NCI-H1694 (cell line): ENCODE results near the gene NAPG.
A peak's percentile ranks its signal among the peaks of the same experiment; 100 is the strongest.
"Not testable (repeated sequence)": the region's sequence is repeated elsewhere in the genome, so short reads cannot be mapped to it uniquely, and the experiment has no call there.

ENCODE experiments used
- DNase-seq: peaks from one replicate; lab custom pipeline; 2025; lab: John Stamatoyannopoulos, UW

NAPG gene

GRCh38 chr18:10514082-10514481 lies 11.7 kb upstream of the NAPG start:
- DNase-seq = peak; percentile 78

DNA sequence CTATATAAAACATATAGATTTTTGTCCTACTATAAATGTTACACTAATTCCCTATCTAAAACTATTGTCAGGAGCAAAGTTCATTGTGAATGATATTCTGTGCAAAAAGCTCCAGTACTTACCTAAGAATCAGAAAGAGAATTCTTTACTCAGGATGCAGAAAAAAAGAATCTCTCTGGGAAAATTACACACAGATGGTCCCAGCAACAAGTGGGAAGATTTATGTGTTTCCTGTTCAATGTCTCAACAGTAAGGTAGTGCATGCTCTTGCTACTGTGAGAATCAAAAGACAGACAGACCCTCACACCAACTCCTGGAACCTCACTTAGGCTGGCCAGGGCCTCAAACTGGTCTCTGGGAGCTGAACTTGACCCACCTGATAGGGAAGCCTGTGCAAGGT lies 11.2 kb upstream of the NAPG start:
- DNase-seq = no peak

GRCh38 chr18:10515456-10515855 lies 10.4 kb upstream of the NAPG start:
- DNase-seq = no peak

GRCh38 chr18:10516078-10516477 lies 9.7 kb upstream of the NAPG start:
- DNase-seq = no peak

DNA sequence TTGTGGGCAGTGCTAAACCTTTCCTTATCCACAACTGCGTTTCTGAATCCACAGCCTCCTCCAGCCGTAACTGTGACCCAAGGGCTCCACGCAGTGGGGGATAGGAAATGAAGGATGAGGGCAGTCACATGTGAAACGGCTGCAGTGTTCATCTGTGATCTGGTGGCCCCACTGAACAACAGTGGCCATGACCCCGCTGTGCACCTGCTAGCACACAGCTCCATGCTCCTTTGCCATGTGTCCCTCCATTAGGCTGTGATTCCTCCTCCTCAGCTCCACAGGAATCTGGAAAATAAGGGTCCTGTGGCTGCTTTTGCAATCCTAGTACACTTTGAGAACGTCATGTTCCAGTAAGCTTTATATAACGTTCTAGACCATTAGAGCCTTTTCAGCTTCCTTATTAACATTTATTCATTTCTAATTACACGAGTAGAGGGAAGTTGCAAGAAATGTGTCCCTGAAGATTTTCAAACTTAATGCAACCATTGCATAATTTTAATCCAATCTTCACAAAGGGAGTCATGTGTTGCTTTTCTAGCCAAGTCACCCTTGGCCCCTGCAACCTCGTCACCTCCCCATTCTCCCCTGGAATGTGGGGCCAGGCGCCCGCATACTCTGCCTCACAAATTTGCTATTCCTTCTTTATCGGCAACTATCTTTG lies 7.1 kb upstream of the NAPG start:
- no peak for DNase-seq

DNA sequence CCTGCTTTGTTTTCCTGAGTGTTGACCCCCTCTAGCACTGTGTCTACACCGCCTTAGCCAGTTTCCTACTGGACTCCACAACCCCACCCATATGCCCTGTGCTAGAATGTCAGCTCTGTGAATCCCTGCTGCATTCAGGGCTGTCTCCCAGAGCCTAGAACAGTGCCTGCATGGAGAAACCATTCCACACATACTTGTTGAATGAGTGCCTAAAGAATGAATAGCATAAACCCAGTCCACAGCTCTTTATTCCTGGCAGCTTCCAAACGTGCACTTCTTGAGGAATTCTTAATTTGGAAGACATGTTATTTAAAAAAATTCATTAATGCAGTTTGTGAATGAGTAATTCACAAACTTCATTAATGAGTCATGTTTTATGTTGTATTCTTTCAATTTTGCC lies 6.5 kb upstream of the NAPG start:
- no peak for DNase-seq

DNA sequence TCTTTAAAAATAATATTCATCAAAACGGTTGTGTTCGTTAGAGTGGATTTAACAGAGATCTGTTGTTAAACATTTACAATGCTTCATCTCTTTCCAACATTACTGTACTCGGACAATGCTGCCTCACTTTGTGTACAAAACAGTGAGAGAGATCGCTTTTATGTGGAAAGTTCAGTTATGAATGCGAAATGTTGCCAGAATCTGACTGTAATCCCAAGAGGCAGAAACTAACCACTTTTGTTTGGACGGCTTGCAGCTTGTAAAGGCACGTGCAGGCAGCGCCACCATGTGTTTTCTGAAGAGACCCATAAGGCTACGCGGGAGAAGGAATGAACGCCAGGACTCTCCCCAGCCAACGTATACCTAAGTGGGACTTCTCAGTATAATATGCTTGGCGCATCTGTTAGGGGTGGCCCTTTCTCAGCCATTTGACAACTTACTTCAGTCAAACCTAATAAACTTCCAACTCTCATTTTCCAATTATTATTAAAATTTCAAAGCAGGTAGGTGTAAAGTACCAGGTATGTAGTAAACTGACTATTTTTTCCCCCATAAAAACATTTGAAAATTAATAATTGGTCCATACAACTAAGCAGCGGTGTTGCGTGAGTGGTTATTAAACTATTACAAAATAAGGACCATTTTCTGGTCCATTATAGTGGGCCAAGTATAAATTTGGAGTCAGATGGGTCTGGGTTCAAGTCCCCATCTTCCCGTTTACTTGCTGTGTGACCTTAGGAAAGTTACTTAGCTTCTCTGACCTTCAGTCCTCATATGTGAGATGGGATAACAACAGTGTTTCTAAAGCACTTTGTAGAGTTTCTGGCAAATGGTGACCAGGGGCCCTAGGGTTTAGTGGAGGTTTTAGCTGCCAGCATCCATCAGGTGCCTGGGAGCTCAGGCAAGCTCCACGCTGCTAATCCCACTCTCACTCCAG lies 5.6 kb upstream of the NAPG start:
- peak; percentile 88 for DNase-seq

DNA sequence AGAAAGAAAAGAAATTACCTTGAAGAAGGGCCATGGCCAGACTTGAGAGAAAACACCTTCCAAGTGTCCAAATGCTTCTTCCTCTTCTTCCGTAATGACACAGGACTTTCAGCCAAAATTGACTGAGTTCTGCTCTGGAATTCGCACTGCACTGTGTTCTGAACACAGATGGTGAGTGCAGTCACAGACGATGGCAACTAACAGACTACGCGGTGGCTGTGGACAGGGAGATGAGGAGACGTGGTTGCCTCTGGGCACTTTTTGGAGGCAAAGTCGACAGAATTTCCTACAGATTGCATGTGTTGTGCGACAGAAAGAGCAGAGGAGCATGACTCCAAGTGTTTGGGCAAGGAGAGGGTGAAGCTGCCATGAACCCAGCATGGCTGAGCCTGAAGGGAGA lies 4.3 kb upstream of the NAPG start:
- no peak for DNase-seq

DNA sequence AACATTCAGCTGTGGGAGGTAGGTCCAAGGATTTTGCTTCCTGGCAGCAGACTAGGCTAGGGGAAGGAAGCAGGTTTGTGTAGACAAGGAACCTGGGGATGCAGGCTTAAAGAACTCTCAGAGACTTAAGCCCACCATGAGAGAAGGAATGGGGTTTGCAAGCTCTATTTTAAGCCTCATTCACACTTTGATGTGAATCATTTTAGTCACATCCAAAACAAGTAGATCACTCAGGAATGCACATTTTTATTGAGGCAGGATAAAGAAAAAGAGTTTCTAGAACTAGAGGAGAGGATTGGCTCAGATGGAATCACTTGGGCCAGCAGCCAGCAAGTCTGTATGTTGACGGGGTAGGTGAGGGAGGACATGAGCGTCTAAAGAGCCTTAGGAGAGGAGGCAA lies 3.3 kb upstream of the NAPG start:
- DNase-seq = no peak

- DNase-seq = no peak
These were observed 2.3 kb upstream of the NAPG start for GRCh38 chr18:10523544-10523943.

- no peak for DNase-seq
These were observed 1.1 kb upstream of the NAPG start for GRCh38 chr18:10524507-10525370.

DNA sequence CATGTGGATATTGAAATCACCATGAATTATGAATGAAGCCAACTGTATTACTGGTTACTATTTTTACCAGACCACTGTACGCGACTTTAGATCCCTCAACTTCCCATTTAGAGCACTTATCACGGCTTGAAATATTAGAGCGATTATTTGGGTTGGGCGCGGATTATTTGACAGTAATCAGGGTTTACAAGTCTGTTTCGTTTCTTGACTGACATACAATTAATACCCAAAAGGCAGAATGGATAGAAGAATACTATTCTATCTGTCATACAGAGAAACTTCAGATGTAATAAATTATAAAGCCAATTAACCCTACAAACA lies 496 bp upstream of the NAPG start:
- DNase-seq = no peak

GRCh38 chr18:10526561-10526949 lies 728 bp downstream of the NAPG start:
- no peak for DNase-seq

- no peak for DNase-seq
These were observed 2.6 kb downstream of the NAPG start for GRCh38 chr18:10528439-10528838.

- no peak for DNase-seq
These were observed 4.2 kb downstream of the NAPG start for GRCh38 chr18:10530002-10530401.

- no peak for DNase-seq
These were observed 5.0 kb downstream of the NAPG start for GRCh38 chr18:10530852-10531251.

DNA sequence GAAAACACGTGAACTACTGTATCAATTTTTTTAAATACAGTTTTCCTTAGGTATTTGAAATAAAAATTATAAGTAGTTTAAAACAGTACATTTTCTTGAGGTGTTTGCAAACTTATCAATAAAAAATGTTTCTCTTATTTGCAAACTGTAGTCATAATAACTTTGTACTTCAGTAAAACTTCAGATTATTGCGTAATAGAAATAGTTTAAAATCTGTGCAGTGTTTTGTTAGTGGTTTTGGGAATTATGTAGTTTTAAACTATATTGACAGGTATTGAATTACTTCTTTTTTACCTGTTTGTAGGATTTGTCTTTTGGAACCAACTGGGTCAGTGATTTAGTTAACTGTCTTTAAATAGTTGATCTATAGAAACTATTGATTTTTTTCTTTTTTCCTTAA lies 7.3 kb downstream of the NAPG start:
- no peak for DNase-seq

- DNase-seq = no peak
These were observed 10.5 kb downstream of the NAPG start for GRCh38 chr18:10536280-10536679.

DNA sequence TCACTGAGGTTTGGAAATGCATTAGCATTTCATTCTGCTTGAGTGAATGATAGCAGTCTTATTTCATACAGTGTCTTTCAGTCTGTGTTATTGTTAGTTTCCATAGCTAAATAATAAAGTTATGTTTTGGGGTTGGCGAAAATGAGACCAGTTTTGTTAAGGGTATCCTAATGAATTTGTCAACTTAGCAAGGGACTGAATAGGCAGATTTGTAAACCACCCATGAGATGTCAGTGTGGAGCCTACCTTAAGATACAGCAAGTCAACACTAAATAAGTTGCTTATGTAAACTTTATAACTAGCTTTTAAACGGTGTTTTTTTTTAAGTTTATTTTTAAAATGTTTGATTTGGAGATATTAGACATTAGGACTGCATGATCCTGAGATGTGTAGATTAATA lies 11.9 kb downstream of the NAPG start:
- DNase-seq = no peak

GRCh38 chr18:10539124-10539523 lies 13.3 kb downstream of the NAPG start:
- DNase-seq = not testable (repeated sequence)

- DNase-seq = no peak
These were observed 17.4 kb downstream of the NAPG start for GRCh38 chr18:10543277-10543676.

DNA sequence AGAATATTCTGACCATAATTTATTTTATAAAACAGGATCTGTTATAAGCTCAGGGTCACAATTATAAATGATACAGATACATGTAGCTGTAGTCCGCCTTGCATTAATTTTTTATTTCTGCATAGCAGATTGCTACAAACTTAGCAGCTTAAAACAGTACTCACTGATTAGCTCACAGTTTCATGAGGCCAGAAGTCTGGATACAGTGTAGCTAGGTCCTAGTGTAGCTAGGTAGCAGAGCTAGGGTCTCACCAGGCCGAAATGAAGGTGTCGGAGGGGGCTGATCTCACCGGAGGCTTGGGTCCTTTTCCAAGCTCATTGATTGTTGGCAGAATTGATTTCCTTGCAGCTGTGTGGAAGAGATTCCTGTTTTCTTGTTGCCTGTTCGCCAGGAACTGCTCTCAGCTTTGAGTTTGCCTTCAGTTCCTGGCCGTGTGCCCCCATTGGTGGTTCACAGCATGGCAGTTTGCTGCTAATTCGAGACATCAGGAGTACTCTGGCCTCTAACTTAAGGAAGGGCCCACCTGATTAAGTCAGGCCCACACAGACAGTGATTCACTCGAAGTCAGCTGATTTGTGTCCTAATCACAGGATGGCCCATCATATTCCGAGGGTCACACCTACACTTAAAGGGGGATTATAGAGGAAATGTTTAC lies 18.4 kb downstream of the NAPG start:
- DNase-seq = no peak
